Ramos (cell line): ENCODE data around the gene DAB2IP.
"Not testable (repeated sequence)": the region's sequence is repeated elsewhere in the genome, so short reads cannot be mapped to it uniquely, and the experiment has no call there.

ENCODE experiments used
- in situ Hi-C: fragments of 300-500 bp; cut with MboI; formaldehyde crosslinking; loops from one replicate; pipeline ENCODE4 v1.14.3; 2022; ENCODE audit warnings: low sequenced_read_pairs; ENCODE audit not compliant: unreplicated experiment

The DAB2IP gene

GRCh38 chr9:121641224-121641611 lies 10.2 kb upstream of the DAB2IP start:
- in situ Hi-C loops: no loop called here

GRCh38 chr9:121642758-121643157 lies 8.7 kb upstream of the DAB2IP start:
- in situ Hi-C loops: no loop called here

- in situ Hi-C loops: no loop called here
These were observed 8.0 kb upstream of the DAB2IP start for GRCh38 chr9:121643473-121643872.

GRCh38 chr9:121644040-121644439 lies 7.4 kb upstream of the DAB2IP start:
- in situ Hi-C loops: not testable (repeated sequence)

GRCh38 chr9:121645003-121645402 lies 6.4 kb upstream of the DAB2IP start:
- in situ Hi-C loops: no loop called here

GRCh38 chr9:121645853-121646807 lies 5.3 kb upstream of the DAB2IP start:
- in situ Hi-C loops: no loop called here

GRCh38 chr9:121646992-121647391 lies 4.4 kb upstream of the DAB2IP start:
- in situ Hi-C loops: no loop called here

- in situ Hi-C loops: no loop called here
These were observed 3.3 kb upstream of the DAB2IP start for GRCh38 chr9:121648172-121648571.

GRCh38 chr9:121648799-121649198 lies 2.6 kb upstream of the DAB2IP start:
- in situ Hi-C loops: no loop called here

GRCh38 chr9:121649476-121650216 lies 1.8 kb upstream of the DAB2IP start:
- in situ Hi-C loops: loop anchor here (25.0 kb wide), 1 partner anchor 713 kb away; the partner anchor contains the start of gene PTGS1

GRCh38 chr9:121650217-121651007 lies 1.0 kb upstream of the DAB2IP start:
- in situ Hi-C loops: loop anchor here (25.0 kb wide), 1 partner anchor 712 kb away; the partner anchor contains the start of gene PTGS1

- in situ Hi-C loops: loop anchor here (25.0 kb wide), 1 partner anchor 711 kb away; the partner anchor contains the start of gene PTGS1
These were observed 483 bp upstream of the DAB2IP start for GRCh38 chr9:121651008-121651294.

- in situ Hi-C loops: loop anchor here (25.0 kb wide), 1 partner anchor 710 kb away; the partner anchor contains the start of gene PTGS1
These were observed 795 bp downstream of the DAB2IP start for GRCh38 chr9:121652021-121652837.

- in situ Hi-C loops: loop anchor here (25.0 kb wide), 1 partner anchor 709 kb away; the partner anchor contains the start of gene PTGS1
These were observed 1.4 kb downstream of the DAB2IP start for GRCh38 chr9:121652838-121653231.

- in situ Hi-C loops: loop anchor here (25.0 kb wide), 1 partner anchor 708 kb away; the partner anchor contains the start of gene PTGS1
These were observed 3.2 kb downstream of the DAB2IP start for GRCh38 chr9:121654499-121655140.

- in situ Hi-C loops: loop anchor here (25.0 kb wide), 1 partner anchor 707 kb away; the partner anchor contains the start of gene PTGS1
These were observed 3.9 kb downstream of the DAB2IP start for GRCh38 chr9:121655231-121655755.

GRCh38 chr9:121656941-121657470 lies 5.6 kb downstream of the DAB2IP start:
- in situ Hi-C loops: loop anchor here (25.0 kb wide), 1 partner anchor 705 kb away; the partner anchor contains the start of gene PTGS1

- in situ Hi-C loops: loop anchor here (25.0 kb wide), 1 partner anchor 704 kb away; the partner anchor contains the start of gene PTGS1
These were observed 6.7 kb downstream of the DAB2IP start for GRCh38 chr9:121658166-121658565.
